Neural cell (in vitro differentiated cells): ENCODE measurements around the gene SMARCD1.

ENCODE experiments used
- CTCF ChIP-seq: fragments of 450-650 bp; IDR thresholded peaks from 2 replicates; pipeline ENCODE4 v1.5.1; 2014; ENCODE audit warnings: antibody characterized with exemption, mild to moderate bottlenecking, moderate library complexity; ENCODE audit not compliant: poor library complexity, severe bottlenecking
- EP300 ChIP-seq: fragments of 450-650 bp; conservative IDR thresholded peaks from 2 replicates; pipeline ENCODE4 v1.6.1; 2014; ENCODE audit warnings: antibody characterized with exemption, mild to moderate bottlenecking, moderate library complexity; ENCODE audit not compliant: poor library complexity, severe bottlenecking
- EZH2 ChIP-seq: fragments of 200-600, 300-800 bp; shearing (Covaris generic), sonication (generic); IDR thresholded peaks from 2 replicates; pipeline ENCODE4 v1.6.1; 2014; ENCODE audit warnings: antibody characterized with exemption, low read length, borderline replicate concordance, mild to moderate bottlenecking; ENCODE audit not compliant: insufficient read depth, poor library complexity, severe bottlenecking
- MXI1 ChIP-seq: fragments of 450-650 bp; conservative IDR thresholded peaks from 2 replicates; pipeline ENCODE4 v1.6.1; 2014; ENCODE audit warnings: antibody characterized with exemption, mild to moderate bottlenecking; ENCODE audit not compliant: poor library complexity, severe bottlenecking
- REST ChIP-seq: IDR thresholded peaks from 2 replicates; pipeline ENCODE4 v1.6.1; 2012; ENCODE audit warnings: borderline replicate concordance
- TAF1 ChIP-seq: IDR thresholded peaks from 2 replicates; pipeline ENCODE4 v1.6.1; 2012; ENCODE audit warnings: low read depth

GRCh38 chr12:50109319-50109718, 24.2 kb downstream of the SMARCD1 start:
- no peak for TF ChIP-seq CTCF
- no peak for TF ChIP-seq REST
- TF ChIP-seq MXI1 = no peak
- no peak for TF ChIP-seq EZH2
- TF ChIP-seq EP300 = no peak
- TF ChIP-seq TAF1 = no peak
